ENCODE data around the gene UBLCP1.

GRCh38 chr5:159216454-159216853 lies 46.6 kb upstream of the UBLCP1 start:
- no peak for TF ChIP-seq POLR2AphosphoS5 (IDR thresholded peaks at IDR 0.05)
- TF ChIP-seq, protein P1, sequence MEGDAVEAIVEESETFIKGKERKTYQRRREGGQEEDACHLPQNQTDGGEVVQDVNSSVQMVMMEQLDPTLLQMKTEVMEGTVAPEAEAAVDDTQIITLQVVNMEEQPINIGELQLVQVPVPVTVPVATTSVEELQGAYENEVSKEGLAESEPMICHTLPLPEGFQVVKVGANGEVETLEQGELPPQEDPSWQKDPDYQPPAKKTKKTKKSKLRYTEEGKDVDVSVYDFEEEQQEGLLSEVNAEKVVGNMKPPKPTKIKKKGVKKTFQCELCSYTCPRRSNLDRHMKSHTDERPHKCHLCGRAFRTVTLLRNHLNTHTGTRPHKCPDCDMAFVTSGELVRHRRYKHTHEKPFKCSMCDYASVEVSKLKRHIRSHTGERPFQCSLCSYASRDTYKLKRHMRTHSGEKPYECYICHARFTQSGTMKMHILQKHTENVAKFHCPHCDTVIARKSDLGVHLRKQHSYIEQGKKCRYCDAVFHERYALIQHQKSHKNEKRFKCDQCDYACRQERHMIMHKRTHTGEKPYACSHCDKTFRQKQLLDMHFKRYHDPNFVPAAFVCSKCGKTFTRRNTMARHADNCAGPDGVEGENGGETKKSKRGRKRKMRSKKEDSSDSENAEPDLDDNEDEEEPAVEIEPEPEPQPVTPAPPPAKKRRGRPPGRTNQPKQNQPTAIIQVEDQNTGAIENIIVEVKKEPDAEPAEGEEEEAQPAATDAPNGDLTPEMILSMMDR (IDR thresholded peaks at IDR 0.05): no peak
